GM12873 (cell line): ENCODE measurements around the gene SMIM44.

Experiments used
- TF ChIP-seq, protein P1 (sequence below): IDR thresholded peaks from 2 replicates; pipeline ENCODE4 v1.5.1; 2012; ENCODE audit warnings: low read depth, mild to moderate bottlenecking, moderate library complexity, low read length, control low read depth; ENCODE audit not compliant: insufficient read depth; ENCODE audit errors: missing control alignments

The SMIM44 gene

GRCh38 chr19:3527238-3527910, 44.1 kb upstream of the SMIM44 start:
- TF ChIP-seq, protein P1, sequence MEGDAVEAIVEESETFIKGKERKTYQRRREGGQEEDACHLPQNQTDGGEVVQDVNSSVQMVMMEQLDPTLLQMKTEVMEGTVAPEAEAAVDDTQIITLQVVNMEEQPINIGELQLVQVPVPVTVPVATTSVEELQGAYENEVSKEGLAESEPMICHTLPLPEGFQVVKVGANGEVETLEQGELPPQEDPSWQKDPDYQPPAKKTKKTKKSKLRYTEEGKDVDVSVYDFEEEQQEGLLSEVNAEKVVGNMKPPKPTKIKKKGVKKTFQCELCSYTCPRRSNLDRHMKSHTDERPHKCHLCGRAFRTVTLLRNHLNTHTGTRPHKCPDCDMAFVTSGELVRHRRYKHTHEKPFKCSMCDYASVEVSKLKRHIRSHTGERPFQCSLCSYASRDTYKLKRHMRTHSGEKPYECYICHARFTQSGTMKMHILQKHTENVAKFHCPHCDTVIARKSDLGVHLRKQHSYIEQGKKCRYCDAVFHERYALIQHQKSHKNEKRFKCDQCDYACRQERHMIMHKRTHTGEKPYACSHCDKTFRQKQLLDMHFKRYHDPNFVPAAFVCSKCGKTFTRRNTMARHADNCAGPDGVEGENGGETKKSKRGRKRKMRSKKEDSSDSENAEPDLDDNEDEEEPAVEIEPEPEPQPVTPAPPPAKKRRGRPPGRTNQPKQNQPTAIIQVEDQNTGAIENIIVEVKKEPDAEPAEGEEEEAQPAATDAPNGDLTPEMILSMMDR: no peak

- TF ChIP-seq, protein P1: peak; percentile 40
Measured at GRCh38 chr19:3526507-3527237, 43.4 kb upstream of the SMIM44 start.

- TF ChIP-seq, protein P1: no peak
Measured at GRCh38 chr19:3524904-3525451, 41.7 kb upstream of the SMIM44 start.

DNA sequence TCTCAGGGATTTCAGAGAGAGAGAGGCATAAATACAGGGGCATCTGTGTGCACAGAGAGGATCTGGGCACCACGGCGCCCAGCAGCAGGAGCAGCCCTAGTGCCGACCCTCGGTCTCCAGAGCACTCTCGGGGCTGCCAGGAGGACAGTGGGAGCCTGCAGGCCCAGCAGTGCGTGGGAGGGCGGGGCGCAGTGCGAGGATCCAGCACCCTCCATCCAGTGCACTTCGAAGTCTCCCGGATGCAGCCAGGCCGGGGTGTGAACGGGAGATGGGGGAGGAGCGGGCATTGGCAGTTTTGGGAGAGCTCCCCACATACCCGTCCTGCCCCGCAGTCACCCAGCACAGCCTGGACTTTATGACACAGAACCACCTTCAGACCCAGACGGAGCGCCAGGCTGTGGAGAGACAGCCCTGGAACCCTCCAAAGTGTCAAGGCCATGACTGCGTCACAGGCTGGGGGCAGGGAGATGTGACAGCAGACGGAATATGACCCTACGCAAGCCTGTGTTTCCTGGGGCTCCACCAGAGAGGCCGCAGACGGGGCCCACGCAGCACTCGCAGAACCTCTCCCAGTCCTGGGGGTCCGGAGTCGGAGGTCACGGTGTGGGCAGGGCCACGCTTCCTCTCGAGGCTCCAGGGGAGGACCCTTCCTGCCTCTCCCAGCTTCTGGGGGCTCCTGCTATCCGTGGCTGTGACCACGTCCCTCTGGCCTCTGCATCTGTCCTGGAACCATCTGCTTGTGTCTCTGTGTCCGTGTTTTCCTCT, 41.0 kb upstream of the SMIM44 start:
- TF ChIP-seq, protein P1: no peak

GRCh38 chr19:3523361-3524077, 40.3 kb upstream of the SMIM44 start:
- TF ChIP-seq, protein P1: no peak

- TF ChIP-seq, protein P1: no peak
Measured at GRCh38 chr19:3522421-3523360, 39.5 kb upstream of the SMIM44 start.
